GM20431 (cell line): ENCODE data around the gene IL13RA1.

ENCODE experiments used
- in situ Hi-C: fragments of 300-500 bp; cut with MseI, MboI; formaldehyde crosslinking; loops from one replicate; pipeline ENCODE4 v1.15.0; 2020; ENCODE audit warnings: low sequenced_read_pairs; ENCODE audit not compliant: unreplicated experiment

Gene IL13RA1

DNA sequence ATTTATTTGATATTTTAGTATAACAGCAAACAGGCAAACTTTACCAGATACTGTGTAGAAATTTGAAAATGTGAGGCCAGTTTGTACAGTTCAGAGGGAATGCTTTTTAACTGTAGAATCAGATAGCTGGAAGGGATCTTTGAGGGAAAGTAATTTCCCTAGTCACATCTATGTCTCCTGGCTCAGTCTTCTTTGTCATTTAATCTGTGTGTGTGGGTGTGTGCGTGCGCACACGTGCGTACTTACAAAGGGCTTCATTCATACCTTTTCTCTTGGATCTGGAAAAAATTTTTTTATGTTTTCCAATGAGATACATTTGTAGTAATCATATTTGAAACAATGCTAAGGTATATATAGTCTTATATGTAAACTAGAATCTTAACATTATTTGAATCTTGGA, 44.6 kb downstream of the IL13RA1 start:
- in situ Hi-C loops: no loop called here

DNA sequence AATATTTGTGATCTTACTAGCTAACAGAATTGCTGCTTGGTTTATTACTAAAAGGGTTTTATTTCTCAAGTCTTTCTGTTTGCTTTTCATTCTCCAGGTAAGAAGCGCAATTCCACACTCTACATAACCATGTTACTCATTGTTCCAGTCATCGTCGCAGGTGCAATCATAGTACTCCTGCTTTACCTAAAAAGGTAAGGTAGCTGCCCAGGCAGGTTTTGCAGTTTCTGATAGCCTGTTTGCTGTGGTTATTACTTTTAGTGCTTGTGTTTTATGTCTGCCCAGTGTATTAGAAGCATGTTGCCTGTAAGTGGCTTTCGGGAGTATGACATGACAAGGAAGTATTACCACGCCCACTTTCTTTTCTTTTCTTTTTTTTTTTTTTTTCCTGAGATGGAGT, 46.4 kb downstream of the IL13RA1 start:
- in situ Hi-C loops: no loop called here

DNA sequence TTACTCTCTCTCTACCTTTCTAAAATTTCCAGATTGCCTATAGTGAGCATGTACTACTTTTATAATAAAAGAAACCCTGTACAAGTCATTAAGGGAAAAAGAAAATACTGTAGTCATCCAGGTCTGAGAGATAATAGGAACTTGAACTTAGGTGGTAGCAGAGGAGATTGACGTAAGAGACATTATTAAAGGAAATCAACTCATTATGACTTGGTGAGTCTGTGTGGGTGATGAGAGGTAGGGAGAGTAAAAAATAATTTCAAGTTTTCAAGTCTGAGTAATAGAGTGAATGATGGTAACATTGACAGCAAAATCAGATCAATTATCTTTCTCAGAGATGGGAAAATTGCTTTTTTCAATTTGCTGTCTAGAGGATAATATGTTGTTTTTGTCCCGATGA, 52.2 kb downstream of the IL13RA1 start:
- in situ Hi-C loops: no loop called here

DNA sequence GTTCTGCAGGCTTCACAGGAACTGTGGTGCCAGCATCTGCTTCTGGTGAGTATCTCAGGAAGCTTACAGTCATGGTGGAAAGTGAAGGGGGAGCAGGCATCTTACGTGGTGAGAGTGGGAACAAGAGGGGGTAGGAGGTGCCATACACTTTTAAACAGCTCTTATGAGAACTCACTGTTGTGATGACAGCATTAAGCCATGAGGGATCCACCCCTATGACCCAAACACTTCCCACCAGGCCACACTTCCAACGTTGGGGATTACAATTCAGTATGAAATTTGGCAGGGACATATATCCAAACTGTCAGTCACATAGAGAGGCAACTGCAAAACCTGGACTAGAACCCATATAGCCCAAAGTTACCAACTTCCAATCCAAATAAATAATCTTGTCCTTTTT, 53.1 kb downstream of the IL13RA1 start:
- in situ Hi-C loops: no loop called here

DNA sequence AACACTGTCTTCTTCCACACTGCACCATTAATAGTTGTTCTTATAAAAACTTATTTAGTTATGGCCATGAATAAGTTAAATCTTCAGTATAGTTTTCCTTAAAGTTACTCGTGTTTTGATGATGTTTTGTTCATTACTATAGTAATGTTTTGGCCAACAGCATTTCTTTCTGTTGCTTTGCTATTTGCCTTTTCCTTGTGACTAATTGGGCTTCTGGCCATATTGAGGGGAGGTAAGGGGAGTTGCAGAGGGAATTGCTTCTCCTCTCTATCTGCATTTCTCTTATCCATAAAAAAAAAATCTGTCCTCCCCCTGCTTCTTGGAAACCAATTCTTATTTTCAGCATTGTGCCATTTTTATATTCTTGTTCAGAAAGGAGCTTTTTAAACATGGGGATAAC, 53.5 kb downstream of the IL13RA1 start:
- in situ Hi-C loops: no loop called here

DNA sequence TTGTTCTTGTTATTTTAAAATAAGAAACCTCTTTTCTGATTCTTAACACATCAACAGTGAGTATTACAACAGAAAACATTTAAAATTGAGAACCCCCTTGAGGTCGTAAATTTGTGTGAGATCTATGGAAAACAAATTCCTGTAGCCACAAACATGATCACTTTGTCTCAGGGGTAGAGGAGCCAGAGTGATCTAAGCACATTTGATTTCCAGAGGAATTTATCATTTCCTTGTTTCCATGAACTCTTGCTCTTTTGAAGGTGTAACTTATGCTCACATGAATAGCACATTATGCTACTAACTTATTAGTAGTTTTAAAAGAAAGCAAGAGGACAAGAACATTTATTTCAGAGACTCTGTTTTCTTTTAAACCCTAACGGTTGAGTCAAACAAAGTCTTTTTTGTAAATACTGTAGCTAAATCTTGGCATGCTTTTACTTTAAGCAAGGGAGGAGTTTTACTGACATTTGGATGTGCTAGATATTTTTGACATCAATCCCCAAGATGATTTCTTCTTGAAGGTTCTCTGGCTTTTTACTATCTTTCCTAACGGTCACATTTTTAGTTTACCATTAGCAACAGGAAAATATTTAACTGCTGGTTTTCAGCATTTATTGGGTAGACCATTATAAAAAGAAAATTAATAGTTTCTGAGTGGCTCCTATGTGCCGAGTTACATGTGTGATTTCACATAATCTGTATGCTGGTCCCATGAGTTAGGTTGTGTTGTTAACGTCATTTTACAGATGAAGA, 68.3 kb downstream of the IL13RA1 start:
- in situ Hi-C loops: no loop called here

DNA sequence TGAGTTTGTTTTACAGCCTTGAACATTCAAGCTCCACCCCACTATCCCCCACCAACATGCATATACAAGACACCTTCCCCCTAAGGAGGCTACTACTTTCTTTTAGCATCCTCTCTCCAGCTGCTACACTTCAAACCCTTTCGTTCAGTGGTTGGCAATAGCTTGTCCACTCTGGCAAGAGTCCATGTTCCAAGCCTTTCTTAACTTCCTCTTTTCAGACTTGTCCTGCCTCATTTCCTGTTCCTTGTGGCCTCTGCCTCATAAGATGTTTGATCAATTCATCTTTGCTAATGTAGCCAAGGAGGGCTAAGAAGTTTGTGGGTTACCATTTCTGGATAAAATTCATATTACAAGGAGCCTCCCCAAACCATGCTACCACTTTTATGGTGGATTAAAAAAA, 75.5 kb downstream of the IL13RA1 start:
- in situ Hi-C loops: loop anchor here (25.0 kb wide), 2 partner anchors 191 to 341 kb away; no protein-coding TSS in a partner anchor

DNA sequence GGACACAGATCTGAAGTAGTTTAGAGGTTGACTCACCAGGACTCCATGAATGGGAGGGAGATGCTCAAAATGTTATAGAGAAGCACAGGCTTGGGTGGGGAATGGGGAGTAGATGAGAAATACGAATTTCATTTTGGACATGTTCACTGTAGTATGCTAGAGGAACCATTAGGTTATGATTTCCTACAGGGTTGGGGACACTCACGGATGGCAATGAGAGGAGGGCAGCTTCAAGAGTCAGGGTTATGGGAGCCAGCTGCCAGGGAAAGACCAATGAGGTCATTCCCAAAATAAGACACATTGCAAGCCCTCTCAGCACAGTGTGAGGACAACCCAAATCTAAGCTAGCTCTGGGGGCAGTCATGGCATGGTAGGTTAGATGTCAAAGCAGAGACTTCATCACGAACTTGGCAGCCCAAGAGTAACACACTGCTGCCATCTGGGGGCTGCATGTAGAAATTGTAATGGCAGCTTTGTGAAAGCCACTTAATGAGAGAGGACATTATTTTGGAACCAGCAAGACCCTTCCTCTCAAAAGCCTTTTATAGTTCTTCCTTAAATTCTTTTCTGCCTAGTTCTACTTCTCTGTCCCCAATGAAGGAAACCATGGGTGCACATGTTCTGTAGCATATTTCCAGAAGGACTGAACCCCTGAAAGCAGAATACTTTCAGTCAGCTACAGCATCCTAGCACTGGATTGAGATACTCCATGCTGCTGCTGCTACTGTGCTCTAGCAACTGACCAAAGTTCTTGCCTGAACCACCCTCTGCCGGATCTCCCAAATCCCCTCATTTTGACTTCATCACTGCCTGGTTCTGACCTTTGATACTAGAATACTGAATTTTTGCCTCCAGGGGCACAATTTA, 80.0 kb downstream of the IL13RA1 start:
- in situ Hi-C loops: loop anchor here (25.0 kb wide), 2 partner anchors 195 to 345 kb away; no protein-coding TSS in a partner anchor

DNA sequence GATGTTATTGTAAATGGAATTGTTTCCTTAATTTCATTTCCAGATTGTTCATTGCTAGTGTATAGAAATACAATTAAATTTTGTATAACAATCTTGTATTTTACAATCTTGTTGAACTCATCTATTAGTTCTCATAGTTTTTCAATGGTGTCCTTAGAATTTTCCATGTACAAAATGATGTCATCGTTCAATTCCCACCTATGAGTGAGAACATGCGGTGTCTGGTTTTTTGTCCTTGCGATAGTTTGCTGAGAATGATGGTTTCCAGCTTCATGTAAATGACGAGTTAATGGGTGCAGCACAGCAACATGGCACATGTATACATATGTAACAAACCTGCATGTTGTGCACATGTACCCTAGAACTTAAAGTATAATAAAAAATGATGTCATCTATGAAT, 89.9 kb downstream of the IL13RA1 start:
- in situ Hi-C loops: loop anchor here (25.0 kb wide), 2 partner anchors 205 to 355 kb away; no protein-coding TSS in a partner anchor

DNA sequence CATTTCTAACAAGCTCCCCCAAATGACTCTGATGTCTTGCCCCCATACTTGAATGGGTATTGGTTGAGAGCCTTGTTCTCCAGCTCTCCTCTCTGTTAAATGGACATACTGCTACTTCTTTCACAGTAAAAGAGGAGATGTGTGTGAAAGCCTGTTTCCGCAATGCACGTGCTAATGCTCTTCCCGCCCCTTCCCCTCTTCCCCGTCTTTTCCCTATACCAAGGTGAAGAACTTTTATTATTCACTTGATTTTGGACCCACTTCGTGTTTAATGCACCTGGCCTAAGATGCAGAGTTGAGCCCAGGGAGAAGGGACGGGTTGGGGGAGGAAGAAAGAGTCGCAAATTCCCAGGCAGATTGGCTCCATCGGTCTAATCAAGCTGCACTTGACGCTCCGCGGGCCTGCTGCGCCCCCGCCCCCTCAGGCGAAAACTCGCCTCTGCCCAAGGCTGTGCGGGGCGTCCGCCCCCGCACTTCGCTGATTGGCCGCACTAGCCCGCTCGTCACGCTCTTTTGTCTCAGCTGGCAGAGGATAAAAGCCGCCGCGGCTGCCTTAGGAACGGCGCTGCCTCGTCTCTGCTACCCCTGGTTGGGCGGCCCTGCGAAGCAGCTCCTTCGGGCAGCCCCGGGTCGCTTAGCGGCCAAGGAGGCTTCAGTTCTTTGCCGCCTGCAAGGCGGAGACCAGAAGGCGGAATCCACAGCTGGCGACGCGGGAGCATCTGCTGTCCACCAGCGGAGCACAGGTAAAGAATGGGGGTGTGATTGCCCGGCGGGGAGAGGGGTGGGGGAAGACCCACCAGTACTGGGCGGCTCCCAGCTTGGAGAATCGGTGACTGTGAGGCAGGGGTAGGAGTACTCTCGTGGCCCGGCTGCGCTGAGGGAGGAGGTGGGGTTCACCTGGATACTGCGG, 96.1 kb downstream of the IL13RA1 start, which contains the start of gene ZCCHC12:
ZCCHC12 (plus strand) TSS at position 562 of the 910 bp plus-strand sequence. CDS start 1,421 bp downstream, outside the sequence.
- in situ Hi-C loops: loop anchor here (25.0 kb wide), 2 partner anchors 211 to 361 kb away; no protein-coding TSS in a partner anchor

DNA sequence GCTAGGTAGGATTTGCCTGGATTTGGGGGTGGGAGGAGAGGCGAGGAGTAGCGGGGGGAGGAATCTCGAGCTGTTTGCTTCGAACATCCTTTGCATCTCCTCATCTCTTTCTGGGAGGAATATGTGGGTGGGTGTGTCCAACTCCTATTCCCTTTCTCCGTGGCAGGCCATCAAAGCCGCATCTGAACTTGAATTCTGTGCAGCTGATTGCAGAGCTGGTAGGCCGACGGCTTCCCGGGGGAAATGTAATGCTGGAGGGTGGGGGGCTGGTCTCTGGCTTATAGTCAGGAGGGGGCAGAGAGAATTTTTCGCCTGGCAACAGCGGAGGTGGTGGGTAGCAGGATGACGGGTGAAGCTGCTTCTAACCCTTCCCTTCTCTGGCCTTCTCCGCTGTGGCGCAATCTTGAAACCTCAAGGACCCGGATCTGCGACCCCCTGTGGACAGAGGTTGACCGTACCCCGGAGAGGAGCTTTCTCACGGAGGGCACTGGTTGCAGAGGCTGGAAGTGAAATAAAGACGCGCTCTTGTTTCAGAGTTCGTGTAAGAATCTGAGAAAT, 96.8 kb downstream of the IL13RA1 start:
- in situ Hi-C loops: loop anchor here (25.0 kb wide), 2 partner anchors 212 to 362 kb away; no protein-coding TSS in a partner anchor

DNA sequence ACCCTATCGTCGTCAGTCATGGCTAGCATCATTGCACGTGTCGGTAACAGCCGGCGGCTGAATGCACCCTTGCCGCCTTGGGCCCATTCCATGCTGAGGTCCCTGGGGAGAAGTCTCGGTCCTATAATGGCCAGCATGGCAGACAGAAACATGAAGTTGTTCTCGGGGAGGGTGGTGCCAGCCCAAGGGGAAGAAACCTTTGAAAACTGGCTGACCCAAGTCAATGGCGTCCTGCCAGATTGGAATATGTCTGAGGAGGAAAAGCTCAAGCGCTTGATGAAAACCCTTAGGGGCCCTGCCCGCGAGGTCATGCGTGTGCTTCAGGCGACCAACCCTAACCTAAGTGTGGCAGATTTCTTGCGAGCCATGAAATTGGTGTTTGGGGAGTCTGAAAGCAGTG, 97.8 kb downstream of the IL13RA1 start:
- in situ Hi-C loops: no loop called here

DNA sequence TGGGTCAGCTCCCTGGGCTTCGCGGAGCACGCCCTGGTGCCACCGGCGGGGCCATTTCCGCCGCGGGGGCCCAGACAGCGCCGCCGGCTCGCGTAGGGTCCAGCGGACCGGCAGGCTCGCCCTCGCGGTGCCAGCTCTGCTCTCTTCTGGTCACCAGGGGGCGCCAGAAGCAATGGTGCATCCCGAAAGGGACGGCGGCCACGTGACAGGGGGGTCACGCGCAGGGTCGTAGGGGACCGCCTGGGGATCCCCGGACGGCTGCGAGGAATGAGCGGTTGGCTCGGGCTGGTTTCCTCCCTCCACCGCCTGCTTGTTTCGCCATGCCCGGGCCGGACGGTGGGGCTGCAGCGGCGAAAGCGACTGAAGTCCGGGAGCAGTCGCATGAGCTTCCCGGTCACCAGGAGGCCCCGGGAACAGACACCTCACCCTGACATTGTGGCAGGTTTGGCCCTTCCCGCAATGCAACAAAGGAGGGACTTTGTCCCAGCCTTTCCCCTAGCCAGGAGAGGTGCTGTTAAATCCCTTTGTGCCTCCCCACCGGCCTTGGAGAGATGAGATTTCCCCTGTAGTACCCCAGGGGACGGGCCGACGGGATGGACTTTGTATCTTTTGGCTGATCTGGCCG, 112.0 kb downstream of the IL13RA1 start:
- in situ Hi-C loops: no loop called here
